Nephron (organoid): ENCODE results near the gene CNOT1.

Source experiments
- H3K27ac Mint-ChIP-seq, 3 experiments: 2 replicates each; pipeline ENCODE4 v1.8.0; 2020; ENCODE audit warnings: mixed read lengths in 3 of 3, mild to moderate bottlenecking in 2 of 3, moderate library complexity in 1 of 3
- H3K27me3 Mint-ChIP-seq: 2 replicates; pipeline ENCODE4 v1.8.0; 2021; ENCODE audit warnings: low read depth, mild to moderate bottlenecking, moderate library complexity, mixed read lengths
- H3K36me3 Mint-ChIP-seq: 2 replicates; pipeline ENCODE4 v1.8.0; 2020; ENCODE audit warnings: low read depth, mixed read lengths
- H3K4me1 Mint-ChIP-seq: 2 replicates; pipeline ENCODE4 v1.8.0; 2020; ENCODE audit warnings: mixed read lengths
- H3K4me3 Mint-ChIP-seq, 3 experiments: 2 replicates each; pipeline ENCODE4 v1.8.0; 2020; ENCODE audit warnings: mild to moderate bottlenecking in 3 of 3, mixed read lengths in 3 of 3, moderate library complexity in 2 of 3
- H3K9me3 Mint-ChIP-seq: 2 replicates; pipeline ENCODE4 v1.8.0; 2020; ENCODE audit warnings: mixed read lengths
- TF ChIP-seq, protein P1 (sequence below), 3 experiments: fragments of 200-600 bp; sonication (generic); IDR thresholded peaks; one replicate each; pipeline ENCODE4 v1.5.0; 2021; ENCODE audit warnings: antibody characterized with exemption in 3 of 3; ENCODE audit not compliant: unreplicated experiment in 3 of 3

Gene CNOT1

DNA sequence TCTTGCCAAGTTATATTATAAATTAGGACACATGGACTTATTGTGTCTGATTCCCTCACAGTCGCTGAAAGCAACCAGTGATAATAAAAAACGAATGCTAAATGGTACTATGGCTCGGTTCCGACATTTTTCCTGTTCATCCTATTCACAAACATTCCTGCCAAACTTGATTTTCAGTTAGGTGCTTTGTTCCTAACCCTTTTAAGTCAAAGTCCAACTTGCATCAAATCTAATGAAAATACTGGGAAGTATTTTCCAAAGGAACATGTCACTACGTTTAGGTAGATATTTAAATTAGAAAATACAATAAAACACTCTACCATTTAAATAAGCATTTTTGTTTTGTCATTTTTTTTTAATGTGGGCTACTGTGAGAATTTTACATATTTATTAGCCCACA is 93.3 kb downstream of the CNOT1 start:
- Mint-ChIP-seq H3K4me1 (no peaks in the 10 kb centered on the region), H3K36me3 (peaks cover 85% of the 10 kb centered on the region), H3K27me3 (no peaks in the 10 kb centered on the region), H3K9me3 (no peaks in the 10 kb centered on the region), H3K4me3 (no peak overlapping the region), H3K27ac (no peak overlapping the region)
- TF ChIP-seq, protein P1, sequence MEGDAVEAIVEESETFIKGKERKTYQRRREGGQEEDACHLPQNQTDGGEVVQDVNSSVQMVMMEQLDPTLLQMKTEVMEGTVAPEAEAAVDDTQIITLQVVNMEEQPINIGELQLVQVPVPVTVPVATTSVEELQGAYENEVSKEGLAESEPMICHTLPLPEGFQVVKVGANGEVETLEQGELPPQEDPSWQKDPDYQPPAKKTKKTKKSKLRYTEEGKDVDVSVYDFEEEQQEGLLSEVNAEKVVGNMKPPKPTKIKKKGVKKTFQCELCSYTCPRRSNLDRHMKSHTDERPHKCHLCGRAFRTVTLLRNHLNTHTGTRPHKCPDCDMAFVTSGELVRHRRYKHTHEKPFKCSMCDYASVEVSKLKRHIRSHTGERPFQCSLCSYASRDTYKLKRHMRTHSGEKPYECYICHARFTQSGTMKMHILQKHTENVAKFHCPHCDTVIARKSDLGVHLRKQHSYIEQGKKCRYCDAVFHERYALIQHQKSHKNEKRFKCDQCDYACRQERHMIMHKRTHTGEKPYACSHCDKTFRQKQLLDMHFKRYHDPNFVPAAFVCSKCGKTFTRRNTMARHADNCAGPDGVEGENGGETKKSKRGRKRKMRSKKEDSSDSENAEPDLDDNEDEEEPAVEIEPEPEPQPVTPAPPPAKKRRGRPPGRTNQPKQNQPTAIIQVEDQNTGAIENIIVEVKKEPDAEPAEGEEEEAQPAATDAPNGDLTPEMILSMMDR (IDR thresholded peaks at IDR 0.05; ENCODE audit: unreplicated experiment in 3 of 3) = no peak

DNA sequence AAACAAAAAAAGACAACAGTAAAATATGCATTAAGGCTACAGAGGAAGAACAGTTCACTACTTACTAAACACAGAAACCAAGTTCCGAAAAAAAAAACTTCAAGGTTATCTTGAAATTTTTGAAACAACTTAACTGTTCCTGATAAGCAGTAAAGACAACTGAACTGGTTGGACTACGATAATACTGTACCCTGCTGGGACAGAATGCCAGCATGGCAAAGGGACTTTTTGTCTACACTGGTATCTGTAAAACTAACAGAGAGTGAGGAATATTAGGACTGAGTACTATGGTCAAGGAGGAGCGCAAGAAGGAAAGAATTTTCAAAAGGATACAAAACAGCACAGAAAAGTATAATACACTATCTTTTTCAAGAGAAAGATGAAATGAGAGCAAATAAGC is 94.5 kb downstream of the CNOT1 start:
- no peak overlapping the region for H3K27ac Mint-ChIP-seq
- TF ChIP-seq, protein P1 (IDR thresholded peaks at IDR 0.05; ENCODE audit: unreplicated experiment in 3 of 3) = no peak
- no peaks in the 10 kb centered on the region for H3K4me1 Mint-ChIP-seq
- H3K9me3 Mint-ChIP-seq = no peaks in the 10 kb centered on the region
- H3K27me3 Mint-ChIP-seq = no peaks in the 10 kb centered on the region
- H3K36me3 Mint-ChIP-seq = peaks cover 86% of the 10 kb centered on the region
- H3K4me3 Mint-ChIP-seq = no peak overlapping the region

DNA sequence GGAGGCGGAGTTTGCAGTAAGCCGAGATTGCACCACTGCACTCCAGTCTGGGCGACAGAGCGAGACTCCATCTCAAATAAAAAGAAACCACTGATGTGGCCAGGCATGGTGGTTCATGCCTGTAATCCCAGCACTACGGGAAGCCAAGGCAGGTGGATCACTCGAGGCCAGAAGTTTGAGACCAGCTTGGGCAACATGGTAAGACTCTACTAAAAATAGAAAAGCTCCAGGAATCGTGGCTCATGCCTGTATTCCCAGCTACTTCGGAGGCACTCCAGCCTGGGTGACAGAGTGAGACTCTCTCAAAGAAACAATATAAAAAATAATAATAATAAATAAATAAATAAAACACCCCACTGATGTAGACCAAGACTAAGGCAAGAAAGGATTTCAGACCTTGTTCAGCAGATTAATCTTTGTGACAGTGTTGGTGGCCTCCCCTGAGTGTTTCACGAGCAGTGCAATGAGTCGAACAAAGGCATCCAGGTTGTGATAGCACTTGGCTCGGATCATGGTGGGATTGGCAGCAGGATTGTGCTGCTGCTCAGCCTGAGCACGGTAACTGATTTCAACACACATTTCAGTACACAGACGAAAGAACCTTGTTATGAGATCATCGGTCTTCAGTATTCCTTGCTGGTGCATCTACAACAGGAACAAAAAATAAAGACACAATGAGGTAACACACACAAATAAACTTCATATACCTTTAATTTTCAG is 95.7 kb downstream of the CNOT1 start:
- H3K27me3 Mint-ChIP-seq = no peaks in the 10 kb centered on the region
- TF ChIP-seq, protein P1 (IDR thresholded peaks at IDR 0.05; ENCODE audit: unreplicated experiment in 3 of 3) = no peak
- H3K4me1 Mint-ChIP-seq = no peaks in the 10 kb centered on the region
- H3K4me3 Mint-ChIP-seq = no peak overlapping the region
- peaks cover 86% of the 10 kb centered on the region for H3K36me3 Mint-ChIP-seq
- H3K9me3 Mint-ChIP-seq = no peaks in the 10 kb centered on the region
- H3K27ac Mint-ChIP-seq = no peak overlapping the region

DNA sequence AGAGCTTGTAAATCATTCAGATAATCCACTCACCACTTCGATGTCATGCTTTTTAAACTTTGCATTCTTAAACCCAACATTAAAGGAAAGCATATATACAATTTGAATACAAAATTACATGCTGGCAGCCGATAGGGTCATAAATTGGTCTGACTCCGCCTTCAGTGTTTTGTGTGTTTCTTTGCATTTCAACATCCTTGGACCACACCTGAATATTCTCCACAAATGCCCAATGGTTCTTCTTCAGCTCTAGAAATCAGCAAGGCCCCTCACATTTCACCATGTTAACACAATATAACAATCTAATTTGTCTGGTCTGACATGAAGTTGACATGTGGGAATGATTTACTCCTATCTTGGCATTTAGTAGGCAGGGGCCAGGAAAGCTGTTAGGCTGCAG is 97.2 kb downstream of the CNOT1 start:
- H3K4me1 Mint-ChIP-seq = no peaks in the 10 kb centered on the region
- TF ChIP-seq, protein P1 (IDR thresholded peaks at IDR 0.05; ENCODE audit: unreplicated experiment in 3 of 3) = no peak
- H3K36me3 Mint-ChIP-seq = peaks cover 83% of the 10 kb centered on the region
- no peak overlapping the region for H3K4me3 Mint-ChIP-seq
- H3K27me3 Mint-ChIP-seq = no peaks in the 10 kb centered on the region
- H3K27ac Mint-ChIP-seq = no peak overlapping the region
- H3K9me3 Mint-ChIP-seq = no peaks in the 10 kb centered on the region

DNA sequence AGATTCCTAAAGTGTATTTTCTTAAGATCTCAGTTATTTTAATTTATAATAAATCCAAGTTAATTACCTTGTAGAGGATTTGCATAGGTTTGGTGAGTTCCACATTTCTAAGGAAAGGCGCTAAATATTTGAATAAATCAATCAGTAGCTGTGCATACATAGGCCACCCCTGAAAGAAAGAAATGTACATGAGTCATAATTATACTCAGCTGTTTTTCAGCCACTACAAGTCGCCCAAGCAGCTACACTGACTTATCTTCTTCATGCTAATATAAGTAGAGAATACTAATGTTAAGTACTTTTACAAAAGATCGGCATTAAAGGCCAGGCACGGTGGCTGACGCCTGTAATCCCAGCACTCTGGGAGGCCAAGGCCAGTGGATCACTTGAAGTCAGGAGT is 99.4 kb downstream of the CNOT1 start:
- TF ChIP-seq, protein P1 (IDR thresholded peaks at IDR 0.05; ENCODE audit: unreplicated experiment in 3 of 3) = no peak
- Mint-ChIP-seq H3K4me3 (no peak overlapping the region), H3K36me3 (peaks cover 86% of the 10 kb centered on the region), H3K27ac (no peak overlapping the region), H3K4me1 (no peaks in the 10 kb centered on the region), H3K9me3 (no peaks in the 10 kb centered on the region), H3K27me3 (no peaks in the 10 kb centered on the region)

DNA sequence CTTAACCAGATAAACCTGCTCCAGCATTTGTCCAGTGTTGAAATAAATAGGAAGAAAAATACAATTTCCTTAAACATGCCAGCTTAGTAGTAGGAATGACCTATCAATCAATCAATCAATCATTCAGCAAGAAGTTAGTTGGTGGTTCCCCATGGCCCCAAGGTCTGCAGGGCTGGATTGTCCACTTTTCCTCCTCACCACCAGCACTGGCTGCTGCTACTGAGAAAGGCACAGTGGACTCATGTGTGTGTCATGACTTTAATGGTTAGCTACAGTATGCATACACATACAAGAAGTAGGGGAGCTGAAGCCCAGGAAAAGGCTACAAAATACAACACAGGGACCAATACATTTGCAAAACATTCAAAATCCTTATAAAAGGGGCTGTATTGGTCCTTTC is 109.9 kb downstream of the CNOT1 start:
- H3K9me3 Mint-ChIP-seq = no peaks in the 10 kb centered on the region
- TF ChIP-seq, protein P1 (IDR thresholded peaks at IDR 0.05; ENCODE audit: unreplicated experiment in 3 of 3) = no peak
- no peak overlapping the region for H3K27ac Mint-ChIP-seq
- H3K36me3 Mint-ChIP-seq = peaks cover 51% of the 10 kb centered on the region
- peaks cover 10% of the 10 kb centered on the region for H3K4me1 Mint-ChIP-seq
- H3K4me3 Mint-ChIP-seq = no peak overlapping the region
- H3K27me3 Mint-ChIP-seq = no peaks in the 10 kb centered on the region
